Femur (tissue), 1 donor: ENCODE results near the gene SLC9A9.

Experiments used
- DNase-seq: peaks from one replicate; pipeline ENCODE4 v3.0.0-alpha.2; 2017

Gene SLC9A9

GRCh38 chr3:143383421-143383820 is 464.8 kb downstream of the SLC9A9 start:
- no peak for DNase-seq

GRCh38 chr3:143382816-143383215 is 465.5 kb downstream of the SLC9A9 start:
- DNase-seq = no peak

- no peak for DNase-seq
These were observed 467.8 kb downstream of the SLC9A9 start for GRCh38 chr3:143380449-143380848.

- DNase-seq = no peak
These were observed 472.6 kb downstream of the SLC9A9 start for GRCh38 chr3:143375698-143376097.

GRCh38 chr3:143367171-143367570 is 481.1 kb downstream of the SLC9A9 start:
- DNase-seq = no peak

GRCh38 chr3:143366672-143367071 is 481.6 kb downstream of the SLC9A9 start:
- DNase-seq = no peak

GRCh38 chr3:143363949-143364348 is 484.3 kb downstream of the SLC9A9 start:
- no peak for DNase-seq

GRCh38 chr3:143363276-143363675 is 485.0 kb downstream of the SLC9A9 start:
- DNase-seq = no peak

GRCh38 chr3:143362115-143362991 is 485.9 kb downstream of the SLC9A9 start:
- DNase-seq = no peak

GRCh38 chr3:143361589-143361988 is 486.7 kb downstream of the SLC9A9 start:
- DNase-seq = no peak

- no peak for DNase-seq
These were observed 488.0 kb downstream of the SLC9A9 start for GRCh38 chr3:143360244-143360643.

GRCh38 chr3:143358793-143359491 is 489.3 kb downstream of the SLC9A9 start:
- no peak for DNase-seq

GRCh38 chr3:143358155-143358792 is 490.0 kb downstream of the SLC9A9 start:
- DNase-seq = no peak

GRCh38 chr3:143357700-143358099 is 490.6 kb downstream of the SLC9A9 start:
- DNase-seq = no peak

GRCh38 chr3:143356839-143357238 is 491.4 kb downstream of the SLC9A9 start:
- DNase-seq = no peak

GRCh38 chr3:143354342-143354741 is 493.9 kb downstream of the SLC9A9 start:
- no peak for DNase-seq

- no peak for DNase-seq
These were observed 495.3 kb downstream of the SLC9A9 start for GRCh38 chr3:143352850-143353550.

- DNase-seq = no peak
These were observed 496.2 kb downstream of the SLC9A9 start for GRCh38 chr3:143351895-143352608.

- DNase-seq = no peak
These were observed 496.9 kb downstream of the SLC9A9 start for GRCh38 chr3:143351354-143351753.

GRCh38 chr3:143349455-143349854 is 498.8 kb downstream of the SLC9A9 start:
- no peak for DNase-seq

- no peak for DNase-seq
These were observed 499.6 kb downstream of the SLC9A9 start for GRCh38 chr3:143348486-143349327.
